ENCODE results near the gene SC5D.
A peak's percentile ranks its signal among the peaks of the same experiment; 100 is the strongest.

Gene SC5D

GRCh38 chr11:121292495-121293287 is at the start of gene SC5D:
Gene SC5D, plus strand, starts transcription at chr11:121292771. Its CDS starts 10,605 bp downstream, at chr11:121303376.
- peak; percentile 83 for DNase-seq

GRCh38 chr11:121244884-121245283 is 47.7 kb upstream of the SC5D start:
- no peak for DNase-seq

GRCh38 chr11:121246021-121246768 is 46.4 kb upstream of the SC5D start:
- DNase-seq = no peak

GRCh38 chr11:121246769-121247035 is 45.9 kb upstream of the SC5D start:
- no peak for DNase-seq

GRCh38 chr11:121248496-121248895 is 44.1 kb upstream of the SC5D start:
- no peak for DNase-seq

GRCh38 chr11:121249039-121249663 is 43.4 kb upstream of the SC5D start:
- DNase-seq = no peak

- no peak for DNase-seq
These were observed 41.7 kb upstream of the SC5D start for GRCh38 chr11:121250843-121251242.

- no peak for DNase-seq
These were observed 38.6 kb upstream of the SC5D start for GRCh38 chr11:121253951-121254350.

- no peak for DNase-seq
These were observed 37.8 kb upstream of the SC5D start for GRCh38 chr11:121254756-121255155.

- no peak for DNase-seq
These were observed 37.0 kb upstream of the SC5D start for GRCh38 chr11:121255473-121256125.

- no peak for DNase-seq
These were observed 35.3 kb upstream of the SC5D start for GRCh38 chr11:121257289-121257688.

- DNase-seq = no peak
These were observed 34.6 kb upstream of the SC5D start for GRCh38 chr11:121257976-121258375.

- DNase-seq = no peak
These were observed 27.0 kb upstream of the SC5D start for GRCh38 chr11:121265586-121265985.

- no peak for DNase-seq
These were observed 24.0 kb upstream of the SC5D start for GRCh38 chr11:121268581-121268980.

GRCh38 chr11:121270001-121270678 is 22.4 kb upstream of the SC5D start:
- no peak for DNase-seq

- no peak for DNase-seq
These were observed 18.1 kb upstream of the SC5D start for GRCh38 chr11:121274332-121274991.

- no peak for DNase-seq
These were observed 10.9 kb upstream of the SC5D start for GRCh38 chr11:121281698-121282097.

- DNase-seq = no peak
These were observed 10.2 kb upstream of the SC5D start for GRCh38 chr11:121282386-121282785.

GRCh38 chr11:121282886-121283502 is 9.6 kb upstream of the SC5D start:
- DNase-seq = no peak

GRCh38 chr11:121291319-121291718 is 1.3 kb upstream of the SC5D start:
- no peak for DNase-seq

GRCh38 chr11:121291896-121292494 is 576 bp upstream of the SC5D start:
- DNase-seq = no peak

GRCh38 chr11:121293288-121293594 is 670 bp downstream of the SC5D start:
- DNase-seq = no peak

Data from NCI-H2107 (cell line).